Stomach (tissue), 4 donors: ENCODE measurements around the gene ZDBF2.

Experiments used
- EP300 ChIP-seq: sonication (generic); formaldehyde crosslinking; IDR thresholded peaks from one replicate; pipeline ENCODE4 v1.6.1; 2017; ENCODE audit warnings: antibody characterized with exemption
- POLR2A ChIP-seq, 4 donors: fragments of 450-650 bp; IDR thresholded peaks; one replicate each; pipeline ENCODE4 v1.6.1; 2016; ENCODE audit warnings: antibody characterized with exemption in 4 of 4, control low read depth in 2 of 4, mild to moderate bottlenecking in 1 of 4, moderate library complexity in 1 of 4
- POLR2AphosphoS5 ChIP-seq, 3 donors: sonication (generic); formaldehyde crosslinking; IDR thresholded peaks; one replicate each; pipeline ENCODE4 v1.6.1; 2016; ENCODE audit warnings: antibody characterized with exemption in 3 of 3
- TF ChIP-seq, protein P1 (sequence below), 7 experiments: fragments of 450-650 bp in 4 of 7; fragments of 200-600 bp in 3 of 7; sonication (generic) in 3 of 7; IDR thresholded peaks; one replicate each; pipeline ENCODE4 v1.5.1; 2016 to 2019; ENCODE audit warnings: antibody characterized with exemption in 7 of 7, control low read depth in 2 of 7, mild to moderate bottlenecking in 1 of 7

DNA sequence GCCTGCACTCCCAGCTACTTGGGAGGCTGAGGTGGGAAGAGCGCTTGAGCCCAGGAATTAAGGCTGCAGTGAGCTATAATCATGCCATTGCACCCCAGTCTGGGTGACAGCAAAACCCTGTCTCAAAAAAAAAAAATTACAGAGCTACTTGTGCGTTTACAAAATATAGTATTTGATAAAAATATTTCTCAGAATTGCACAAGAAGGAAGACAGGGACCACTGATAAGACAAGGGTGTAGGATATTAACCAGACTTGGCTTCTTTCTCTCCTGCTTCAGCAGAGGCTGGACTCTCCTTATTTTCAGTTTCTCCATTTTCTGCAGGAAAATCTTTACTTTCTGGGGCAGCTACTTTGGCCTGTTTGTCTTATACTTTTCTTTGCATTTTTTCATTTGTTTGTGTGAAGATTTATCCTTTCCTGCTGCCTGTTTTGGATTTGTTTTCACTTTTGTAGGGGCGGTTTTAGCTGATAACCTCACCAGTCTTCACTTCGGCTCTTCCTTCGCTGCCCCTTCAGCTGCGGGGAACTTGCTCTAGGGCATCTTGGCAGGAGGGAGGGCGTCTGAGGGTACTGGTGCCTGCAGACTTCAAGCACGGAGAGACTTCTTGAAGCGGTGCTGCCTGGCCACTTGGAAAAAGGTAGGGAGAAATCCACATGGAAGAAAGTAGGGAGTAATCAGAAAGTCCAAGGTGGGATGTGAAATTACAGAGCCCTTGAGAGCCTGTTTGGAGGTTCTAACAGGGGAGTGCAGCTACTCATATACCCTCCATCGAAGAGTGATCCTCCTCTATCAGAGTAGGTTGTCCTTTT, 14.9 kb upstream of the ZDBF2 start:
- TF ChIP-seq, protein P1, sequence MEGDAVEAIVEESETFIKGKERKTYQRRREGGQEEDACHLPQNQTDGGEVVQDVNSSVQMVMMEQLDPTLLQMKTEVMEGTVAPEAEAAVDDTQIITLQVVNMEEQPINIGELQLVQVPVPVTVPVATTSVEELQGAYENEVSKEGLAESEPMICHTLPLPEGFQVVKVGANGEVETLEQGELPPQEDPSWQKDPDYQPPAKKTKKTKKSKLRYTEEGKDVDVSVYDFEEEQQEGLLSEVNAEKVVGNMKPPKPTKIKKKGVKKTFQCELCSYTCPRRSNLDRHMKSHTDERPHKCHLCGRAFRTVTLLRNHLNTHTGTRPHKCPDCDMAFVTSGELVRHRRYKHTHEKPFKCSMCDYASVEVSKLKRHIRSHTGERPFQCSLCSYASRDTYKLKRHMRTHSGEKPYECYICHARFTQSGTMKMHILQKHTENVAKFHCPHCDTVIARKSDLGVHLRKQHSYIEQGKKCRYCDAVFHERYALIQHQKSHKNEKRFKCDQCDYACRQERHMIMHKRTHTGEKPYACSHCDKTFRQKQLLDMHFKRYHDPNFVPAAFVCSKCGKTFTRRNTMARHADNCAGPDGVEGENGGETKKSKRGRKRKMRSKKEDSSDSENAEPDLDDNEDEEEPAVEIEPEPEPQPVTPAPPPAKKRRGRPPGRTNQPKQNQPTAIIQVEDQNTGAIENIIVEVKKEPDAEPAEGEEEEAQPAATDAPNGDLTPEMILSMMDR (IDR thresholded peaks at IDR 0.05), result no peak
- no peak for TF ChIP-seq POLR2AphosphoS5 (IDR thresholded peaks at IDR 0.05)
- TF ChIP-seq POLR2A (IDR thresholded peaks at IDR 0.05), result no peak
- no peak for TF ChIP-seq EP300
